Measurements from ENCODE around the gene ARMCX1.
"Not testable (repeated sequence)": the region's sequence is repeated elsewhere in the genome, so short reads cannot be mapped to it uniquely, and the experiment has no call there.

The ARMCX1 gene

DNA sequence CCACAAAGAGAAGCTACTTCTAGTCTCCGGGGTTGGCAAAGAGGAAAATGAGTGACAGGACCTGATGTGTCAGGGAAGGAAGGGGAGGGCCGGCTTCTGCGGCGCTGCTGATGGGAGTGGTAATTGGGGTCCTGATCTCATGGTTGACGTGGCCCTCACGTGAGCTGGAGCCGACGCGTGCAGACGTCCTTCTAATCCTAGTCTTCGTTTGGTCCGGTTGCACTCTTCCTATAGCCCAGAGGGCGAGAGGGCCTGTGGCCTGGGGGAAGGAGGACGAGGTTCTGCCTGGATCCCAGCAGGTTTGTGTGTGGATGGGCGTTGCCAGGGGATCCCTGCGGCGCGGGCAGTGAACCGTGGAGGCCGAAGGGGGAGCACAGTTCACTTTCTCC is at the start of gene ARMCX1:
Gene ARMCX1 (plus strand): TSS at position 186 of the 389 bp plus-strand sequence. CDS start 2,384 bp downstream, outside the sequence.
- H3K4me3 ChIP-seq = no peak within 1 kb of the TSS
- H3K27ac ChIP-seq = no peak within 1 kb of the TSS
- peaks cover 0 to 19% (median 4%) of the 10 kb centered on the region in 11 experiments; a peak in 7 of 22 replicates for H3K9me3 ChIP-seq (replicated peaks in 1 of 11)

DNA sequence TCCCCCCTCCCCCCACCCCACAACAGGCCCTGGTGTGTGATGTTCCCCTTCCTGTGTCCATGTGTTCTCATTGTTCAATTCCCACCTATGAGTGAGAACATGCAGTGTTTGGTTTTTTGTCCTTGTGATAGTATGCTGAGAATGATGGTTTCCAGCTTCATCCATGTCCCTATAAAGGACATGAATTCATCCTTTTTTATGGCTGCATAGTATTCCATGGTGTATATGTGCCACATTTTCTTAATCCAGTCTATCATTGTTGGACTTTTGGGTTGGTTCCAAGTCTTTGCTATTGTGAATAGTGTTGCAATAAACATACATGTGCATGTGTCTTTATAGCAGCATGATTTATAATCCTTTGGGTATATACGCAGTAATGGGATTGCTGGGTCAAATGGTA is 47.4 kb upstream of the ARMCX1 start:
- H4K20me1 ChIP-seq, H3K36me3 ChIP-seq, H3K27me3 ChIP-seq, H3K4me2 ChIP-seq, H3K4me1 ChIP-seq, H3K27ac ChIP-seq, H3K9ac ChIP-seq, H3K4me3 ChIP-seq: not testable (repeated sequence)
- H3K9me3 ChIP-seq (replicated peaks in 1 of 11) = peaks cover 10 to 28% (median 19%) of the 10 kb centered on the region in 11 experiments; a peak in 20 of 22 replicates

More for the DNA sequence above, at the start of gene ARMCX1:
- Histone ChIP-seq H3K36me3 (no peaks in the 10 kb centered on the region), H3K4me2 (no peak within 1 kb of the TSS), H3K9ac (no peak within 1 kb of the TSS), H3K27me3 (no peaks in the 10 kb centered on the region), H4K20me1 (no peaks in the 10 kb centered on the region), H3K4me1 (no peaks in the 10 kb centered on the region)
- TF ChIP-seq Cebpa-rat (IDR thresholded peaks at IDR 0.05) = no peak

DNA sequence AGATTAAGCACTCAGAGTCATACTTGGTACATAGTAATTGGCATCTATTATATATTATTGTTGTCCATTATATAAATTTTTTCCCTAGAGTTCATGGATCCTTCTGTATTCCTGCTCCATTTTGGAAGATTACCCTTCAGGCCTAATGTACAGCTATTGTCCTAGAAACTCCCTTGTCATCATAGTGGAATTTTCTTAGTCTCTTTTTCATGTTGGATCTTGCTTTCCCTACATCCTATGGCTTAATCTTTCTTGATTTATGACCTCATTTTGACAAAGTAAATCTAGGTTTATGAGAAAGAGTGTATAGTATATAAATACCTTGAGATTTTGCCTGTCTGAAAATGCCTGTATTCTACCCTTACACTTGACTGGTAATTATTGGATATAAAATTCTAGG is 43.0 kb upstream of the ARMCX1 start:
- TF ChIP-seq Cebpa-rat (IDR thresholded peaks at IDR 0.05) = no peak
- Histone ChIP-seq H3K27me3 (no peaks in the 10 kb centered on the region), H3K36me3 (no peaks in the 10 kb centered on the region), H3K4me1 (no peaks in the 10 kb centered on the region), H3K9me3 (replicated peaks in 1 of 11) (peaks cover 0 to 9% (median 1%) of the 10 kb centered on the region in 11 experiments; a peak in 11 of 22 replicates), H4K20me1 (no peaks in the 10 kb centered on the region), H3K4me2 (no peak overlapping the region), H3K4me3 (no peak overlapping the region), H3K27ac (no peak overlapping the region), H3K9ac (no peak overlapping the region)

DNA sequence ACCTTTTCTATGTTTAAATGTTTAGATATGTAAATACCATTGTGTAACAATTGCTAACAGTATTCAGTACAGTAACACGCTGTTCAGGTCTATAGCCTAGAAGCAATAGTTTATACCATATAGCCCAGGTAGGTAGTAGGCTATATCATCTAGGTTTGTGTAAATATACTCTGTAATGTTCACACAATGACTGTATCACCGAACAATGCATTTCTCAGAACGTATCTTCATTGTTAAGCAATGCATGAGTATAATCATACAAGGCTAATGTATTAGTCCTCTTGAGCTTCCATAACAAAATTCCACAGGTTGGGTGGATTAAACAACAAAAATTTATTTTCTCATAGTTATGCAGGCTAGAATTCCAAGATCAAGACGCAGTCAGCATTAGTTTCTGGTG is 42.4 kb upstream of the ARMCX1 start:
- no peaks in the 10 kb centered on the region for H3K4me1 ChIP-seq
- H3K4me3 ChIP-seq = no peak overlapping the region
- no peak overlapping the region for H3K4me2 ChIP-seq
- H3K36me3 ChIP-seq = no peaks in the 10 kb centered on the region
- no peaks in the 10 kb centered on the region for H4K20me1 ChIP-seq
- no peaks in the 10 kb centered on the region for H3K27me3 ChIP-seq
- no peak for TF ChIP-seq Cebpa-rat (IDR thresholded peaks at IDR 0.05)
- no peak overlapping the region for H3K27ac ChIP-seq
- no peak overlapping the region for H3K9ac ChIP-seq
- 0 out of 22 replicates have a peak, but pooled peaks cover 0 to 7% (median 0%) of the 10 kb centered on the region in 11 experiments for H3K9me3 ChIP-seq (replicated peaks in 1 of 11)

DNA sequence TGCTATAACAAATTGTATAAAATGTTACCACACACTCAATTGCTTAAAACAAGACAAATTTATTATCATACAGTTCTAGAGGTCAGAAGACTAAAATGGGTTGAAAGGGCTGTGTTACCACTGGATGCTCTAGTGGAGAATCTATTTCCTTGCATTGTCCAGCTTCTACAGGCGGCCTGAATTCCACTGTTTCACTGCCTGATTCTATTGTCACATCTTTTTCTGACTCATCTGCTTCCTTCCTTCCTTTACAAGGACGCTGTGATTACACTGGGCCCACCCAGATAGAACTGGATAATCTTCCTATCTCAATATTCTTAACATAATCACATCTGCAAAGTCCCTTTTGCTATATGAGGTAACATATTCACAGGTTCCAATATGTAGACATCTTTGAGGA is 19.4 kb upstream of the ARMCX1 start:
- Histone ChIP-seq H3K4me1 (no peaks in the 10 kb centered on the region), H3K9ac (no peak overlapping the region), H3K4me2 (no peak overlapping the region), H3K27me3 (no peaks in the 10 kb centered on the region), H4K20me1 (no peaks in the 10 kb centered on the region), H3K27ac (no peak overlapping the region), H3K9me3 (replicated peaks in 1 of 11) (peaks cover 0 to 9% (median 0%) of the 10 kb centered on the region in 11 experiments; a peak in 2 of 22 replicates), H3K4me3 (no peak overlapping the region), H3K36me3 (no peaks in the 10 kb centered on the region)
- TF ChIP-seq Cebpa-rat (IDR thresholded peaks at IDR 0.05) = no peak

DNA sequence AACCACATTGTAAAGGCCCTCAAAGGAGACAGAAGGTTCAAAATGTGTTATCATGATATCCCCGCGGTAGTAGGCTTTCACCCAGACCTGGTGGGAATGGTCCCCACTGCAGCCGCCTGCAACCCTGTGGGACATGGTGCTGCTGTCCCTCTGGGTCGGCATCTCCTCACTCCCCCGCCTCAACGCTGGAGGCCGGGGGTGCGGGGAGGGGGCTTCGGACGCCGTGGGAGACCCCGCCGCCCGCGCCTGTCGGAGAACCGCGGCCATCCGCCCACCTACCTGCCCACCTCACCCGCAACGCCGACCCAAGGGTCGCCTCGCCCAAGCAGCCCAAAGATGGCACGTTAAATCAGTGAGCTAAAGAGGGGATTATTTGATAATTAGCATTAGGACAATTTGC is 11.2 kb upstream of the ARMCX1 start:
- no peak for TF ChIP-seq Cebpa-rat (IDR thresholded peaks at IDR 0.05)
- Histone ChIP-seq H3K4me1 (no peaks in the 10 kb centered on the region), H4K20me1 (no peaks in the 10 kb centered on the region), H3K4me2 (no peak overlapping the region), H3K27ac (no peak overlapping the region), H3K4me3 (no peak overlapping the region), H3K9ac (no peak overlapping the region), H3K27me3 (no peaks in the 10 kb centered on the region), H3K9me3 (replicated peaks in 1 of 11) (peaks cover 3 to 12% (median 9%) of the 10 kb centered on the region in 11 experiments; a peak in 18 of 22 replicates), H3K36me3 (no peaks in the 10 kb centered on the region)

DNA sequence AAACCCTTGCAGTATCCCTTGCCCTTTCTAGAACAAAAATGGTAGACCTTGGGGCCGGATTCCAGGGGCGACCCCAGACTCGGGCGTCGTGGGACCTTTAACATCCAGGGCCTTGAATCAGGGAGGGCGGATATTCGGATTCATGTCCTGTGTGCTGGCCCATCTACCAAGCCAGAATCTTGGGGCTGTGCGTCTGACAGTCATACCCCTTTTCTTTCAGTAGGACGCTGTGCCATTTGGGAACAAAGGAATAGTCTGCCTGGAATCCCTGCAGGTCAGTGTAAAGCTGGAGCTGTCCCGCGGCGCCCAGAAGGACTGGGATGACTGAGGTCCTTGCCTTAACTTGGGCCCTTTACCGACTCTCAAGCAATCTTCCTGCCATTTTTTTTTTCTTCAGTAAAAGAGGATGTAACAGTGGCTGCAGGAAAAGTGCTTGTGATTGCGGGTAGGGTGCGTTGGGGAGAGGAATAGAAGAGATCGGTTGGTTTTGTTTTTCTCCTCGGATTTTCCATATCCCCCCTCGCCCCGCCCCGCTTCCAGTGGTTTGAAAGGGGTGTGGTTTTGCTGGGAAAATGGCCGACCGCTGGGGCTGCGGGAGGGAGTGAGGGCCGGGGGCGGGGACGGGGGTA is 518 bp downstream of the ARMCX1 start:
- no peak overlapping the region for H3K27ac ChIP-seq
- H3K9me3 ChIP-seq (replicated peaks in 1 of 11) = peaks cover 0 to 19% (median 4%) of the 10 kb centered on the region in 11 experiments; a peak in 7 of 22 replicates
- no peak overlapping the region for H3K4me2 ChIP-seq
- H3K4me1 ChIP-seq = no peaks in the 10 kb centered on the region
- H3K9ac ChIP-seq = no peak overlapping the region
- no peak for TF ChIP-seq Cebpa-rat (IDR thresholded peaks at IDR 0.05)
- no peaks in the 10 kb centered on the region for H3K36me3 ChIP-seq
- H3K27me3 ChIP-seq = no peaks in the 10 kb centered on the region
- no peaks in the 10 kb centered on the region for H4K20me1 ChIP-seq
- no peak overlapping the region for H3K4me3 ChIP-seq

DNA sequence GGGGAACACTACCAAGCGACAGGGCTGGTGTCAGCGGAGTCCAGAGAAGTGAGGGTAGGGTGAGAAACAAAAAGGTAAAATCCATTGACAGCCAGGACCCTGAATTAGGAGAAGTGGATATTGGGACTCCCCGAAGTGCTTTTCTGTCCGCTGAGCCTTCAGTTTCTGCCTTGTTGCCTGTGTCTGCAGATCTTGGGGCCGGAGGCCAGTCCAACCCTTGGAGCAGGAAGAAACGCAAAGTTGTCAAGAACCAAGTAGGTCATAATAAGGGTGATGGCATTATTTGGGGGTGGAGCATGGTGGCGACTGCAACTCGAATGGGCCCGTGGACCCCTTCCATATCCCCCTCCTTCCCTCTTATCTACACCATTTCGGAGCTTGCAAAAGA is 1.0 kb downstream of the ARMCX1 start:
- H3K9me3 ChIP-seq (replicated peaks in 1 of 11) = peaks cover 0 to 19% (median 6%) of the 10 kb centered on the region in 11 experiments; a peak in 7 of 22 replicates
- H3K36me3 ChIP-seq = no peaks in the 10 kb centered on the region
- H4K20me1 ChIP-seq = no peaks in the 10 kb centered on the region
- H3K9ac ChIP-seq = no peak overlapping the region
- no peak for TF ChIP-seq Cebpa-rat (IDR thresholded peaks at IDR 0.05)
- no peaks in the 10 kb centered on the region for H3K4me1 ChIP-seq
- no peaks in the 10 kb centered on the region for H3K27me3 ChIP-seq
- H3K27ac ChIP-seq = no peak overlapping the region
- no peak overlapping the region for H3K4me2 ChIP-seq
- H3K4me3 ChIP-seq = no peak overlapping the region

DNA sequence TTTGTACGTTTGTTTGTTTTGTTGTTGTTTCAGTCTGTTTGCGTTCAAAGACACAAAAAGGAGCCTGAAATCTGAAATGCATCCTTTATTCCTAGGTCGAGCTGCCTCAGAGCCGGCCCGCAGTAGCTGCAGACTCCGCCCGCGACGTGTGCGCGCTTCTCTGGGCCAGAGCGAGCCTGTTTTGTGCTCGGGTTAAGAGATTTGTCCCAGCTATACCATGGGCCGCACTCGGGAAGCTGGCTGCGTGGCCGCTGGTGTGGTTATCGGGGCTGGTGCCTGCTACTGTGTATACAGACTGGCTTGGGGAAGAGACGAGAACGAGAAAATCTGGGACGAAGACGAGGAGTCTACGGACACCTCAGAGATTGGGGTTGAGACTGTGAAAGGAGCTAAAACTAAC is 2.4 kb downstream of the ARMCX1 start:
- Histone ChIP-seq H3K27ac (no peak overlapping the region), H3K27me3 (no peaks in the 10 kb centered on the region), H3K9me3 (replicated peaks in 1 of 11) (peaks cover 0 to 19% (median 6%) of the 10 kb centered on the region in 11 experiments; a peak in 7 of 22 replicates), H4K20me1 (no peaks in the 10 kb centered on the region), H3K9ac (no peak overlapping the region), H3K4me2 (no peak overlapping the region), H3K4me3 (no peak overlapping the region), H3K4me1 (no peaks in the 10 kb centered on the region), H3K36me3 (no peaks in the 10 kb centered on the region)
- no peak for TF ChIP-seq Cebpa-rat (IDR thresholded peaks at IDR 0.05)

DNA sequence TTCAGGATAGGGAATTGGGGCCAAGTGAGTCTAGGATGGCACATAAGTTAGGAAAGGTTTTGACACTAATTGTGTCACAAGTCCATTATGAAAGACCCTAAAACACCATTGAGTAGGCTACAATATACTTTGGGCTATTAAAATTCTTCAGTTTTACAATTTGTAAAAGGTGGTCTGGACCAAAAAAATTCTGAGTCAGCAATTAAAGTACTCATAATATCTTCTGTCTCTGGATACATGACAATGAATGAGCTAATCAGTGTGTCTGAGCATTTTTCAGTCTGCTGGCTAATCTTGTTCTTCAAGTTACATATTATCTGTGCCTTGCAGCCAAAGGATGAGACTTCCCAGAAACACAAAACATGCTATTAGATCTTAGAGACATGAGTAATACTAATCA is 14.3 kb downstream of the ARMCX1 start:
- Histone ChIP-seq H3K36me3 (no peaks in the 10 kb centered on the region), H3K4me3 (no peak overlapping the region), H3K9ac (no peak overlapping the region), H3K4me2 (no peak overlapping the region), H3K27ac (no peak overlapping the region), H4K20me1 (no peaks in the 10 kb centered on the region), H3K4me1 (no peaks in the 10 kb centered on the region), H3K9me3 (replicated peaks in 1 of 11) (peaks cover 0 to 8% (median 0%) of the 10 kb centered on the region in 11 experiments; a peak in 2 of 22 replicates), H3K27me3 (no peaks in the 10 kb centered on the region)
- TF ChIP-seq Cebpa-rat (IDR thresholded peaks at IDR 0.05) = no peak
